ENCODE data around the gene FBXW5. TPM values are rescaled to one million over a fixed set of nuclear protein-coding genes. Genes with fewer than 3 reads are reported as not detected.

FBXW5 gene
- total RNA-seq, 1 experiment from 2014 or later, result 88.0 TPM

- no peak for TF ChIP-seq CTCF (IDR thresholded peaks at IDR 0.05 in 2 of 3, conservative IDR thresholded peaks at IDR 0.05 in 1 of 3; ENCODE audit: borderline replicate concordance in 1 of 3, insufficient read depth in 1 of 3, low read depth in 2 of 3, low read length in 2 of 3)
- TF ChIP-seq SRF (IDR thresholded peaks at IDR 0.05; ENCODE audit: low read depth), result no peak
- TF ChIP-seq MAX (IDR thresholded peaks at IDR 0.05), result no peak
- no peak for TF ChIP-seq RAD21 (IDR thresholded peaks at IDR 0.05; ENCODE audit: low read depth)
- TF ChIP-seq POLR2AphosphoS5 (IDR thresholded peaks at IDR 0.05; ENCODE audit: low read depth, low read length), result no peak
These were observed 7.2 kb upstream of the FBXW5 start, which contains the start of gene LCN12 (continued) for GRCh38 chr9:136951541-136952320.

DNA sequence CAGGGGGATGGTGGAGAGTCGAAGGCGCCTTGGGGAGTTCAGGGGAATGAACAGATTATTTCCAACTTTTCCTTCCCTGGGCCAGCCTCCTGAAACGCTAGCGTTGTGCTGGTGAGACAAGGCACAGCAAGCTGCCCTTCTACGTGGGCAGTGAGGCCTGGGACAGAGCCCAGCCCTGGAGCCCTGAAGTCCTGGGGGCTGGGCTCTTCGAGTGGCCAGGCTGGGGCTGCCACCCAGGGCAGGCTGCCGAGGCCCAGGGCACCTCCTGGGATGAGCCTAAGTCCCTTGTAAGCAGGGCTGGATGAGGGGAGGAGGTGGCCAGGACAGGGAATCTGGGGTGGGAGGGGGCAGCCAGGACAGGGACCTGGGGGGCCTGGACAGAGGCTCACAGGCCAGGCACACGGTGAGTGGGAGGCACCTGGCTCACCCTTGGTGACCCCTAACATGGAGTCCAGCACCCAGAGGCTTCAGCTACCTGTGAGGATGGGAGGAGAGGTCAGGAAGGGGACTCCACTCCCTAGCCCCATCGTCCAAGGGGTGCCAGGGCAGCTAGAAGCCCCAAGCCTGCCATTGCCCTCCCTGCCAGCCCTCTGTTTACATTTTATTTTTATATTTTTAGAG lies 6.2 kb upstream of the FBXW5 start:
- Histone ChIP-seq H4K20me1 (ENCODE audit: insufficient read depth) (no peaks in the 10 kb centered on the region), H3K9me2 (ENCODE audit: insufficient read depth) (no peaks in the 10 kb centered on the region), H3K27me3 (ENCODE audit: insufficient read depth, low read length) (no peaks in the 10 kb centered on the region), H2AFZ (ENCODE audit: low read depth, low read length, poor library complexity, severe bottlenecking) (no peak overlapping the region), H3K4me1 (ENCODE audit: control insufficient read depth in 1 of 2, insufficient read depth in 2 of 2, low read length in 2 of 2) (peaks cover 20 to 40% of the 10 kb centered on the region in 2 experiments), H3K4me2 (ENCODE audit: low read length) (peak overlapping the region; percentile 97), H3K4me3 (replicated peaks in 1 of 2; ENCODE audit: low read depth in 1 of 2, low read length in 2 of 2) (peak overlapping the region; percentile 65 to 67), H3K36me3 (ENCODE audit: control insufficient read depth in 1 of 2, insufficient read depth in 2 of 2, low read length in 2 of 2) (no peaks in the 10 kb centered on the region), H3K27ac (ENCODE audit: low read depth, low read length) (peak overlapping the region; percentile 94), H3K79me2 (ENCODE audit: insufficient read depth, low read length) (no peaks in the 10 kb centered on the region), H3K9ac (ENCODE audit: low read length) (peak overlapping the region; percentile 78), H3K9me3 (ENCODE audit: control insufficient read depth in 1 of 2, insufficient read depth in 1 of 2, low read depth in 1 of 2, low read length in 2 of 2) (no peaks in the 10 kb centered on the region)
- CTCF ChIA-PET, result interaction anchor here (0.5 to 2.1 kb wide), 5 partner anchors 41 to 96 kb away, joined by 3 to 9 read pairs (median 3); no protein-coding TSS in a partner anchor
- POLR2A ChIA-PET, result interaction anchor here (0.6 to 1.0 kb wide), 2 partner anchors 27 to 60 kb away, joined by 3 to 4 read pairs; no protein-coding TSS in a partner anchor
- DNase-seq (ENCODE audit: low read depth, low spot score) (no peak), ATAC-seq (no peak)
- intact Hi-C loops (cut with micrococcal nuclease), result no loop called here
- no peak for TF ChIP-seq MAX (IDR thresholded peaks at IDR 0.05)
- TF ChIP-seq POLR2A (IDR thresholded peaks at IDR 0.05; ENCODE audit: borderline replicate concordance, extremely low read depth, insufficient read depth, insufficient read length), result no peak
- no peak for TF ChIP-seq ZFX (IDR thresholded peaks at IDR 0.05)
- TF ChIP-seq POLR2AphosphoS5 (IDR thresholded peaks at IDR 0.05; ENCODE audit: low read depth, low read length), result no peak
- no peak for TF ChIP-seq RAD21 (IDR thresholded peaks at IDR 0.05; ENCODE audit: low read depth)
- TF ChIP-seq CEBPB (IDR thresholded peaks at IDR 0.05; ENCODE audit: low read depth), result no peak
- TF ChIP-seq ELF1 (IDR thresholded peaks at IDR 0.05; ENCODE audit: borderline replicate concordance, low read depth), result no peak
- no peak for TF ChIP-seq SIN3A (IDR thresholded peaks at IDR 0.05; ENCODE audit: low read depth)
- no peak for TF ChIP-seq CTCF (IDR thresholded peaks at IDR 0.05 in 2 of 3, conservative IDR thresholded peaks at IDR 0.05 in 1 of 3; ENCODE audit: borderline replicate concordance in 1 of 3, insufficient read depth in 1 of 3, low read depth in 2 of 3, low read length in 2 of 3)
- no peak for TF ChIP-seq EZH2phosphoT487 (IDR thresholded peaks at IDR 0.05; ENCODE audit: borderline replicate concordance)
- no peak for TF ChIP-seq SP1 (IDR thresholded peaks at IDR 0.05; ENCODE audit: low read depth)
- no peak for TF ChIP-seq TCF7L2 (IDR thresholded peaks at IDR 0.05; ENCODE audit: borderline replicate concordance, extremely low read depth, insufficient read depth, insufficient read length)
- no peak for TF ChIP-seq ATF3 (IDR thresholded peaks at IDR 0.05)
- no peak for TF ChIP-seq JUND (IDR thresholded peaks at IDR 0.05)
- RAD21 ChIA-PET (ENCODE audit: low non-redundant PET in 1 of 2, low total read pairs in 2 of 2, uncharacterized antibody in 2 of 2, unreplicated experiment in 2 of 2), result no interaction called here
- no TSS peak for BruUV-seq (replicated peaks)

Data from HCT116 (cell line).